Neural progenitor cell (in vitro differentiated cells): Measurements from ENCODE around the gene AP2M1. TPM values are rescaled to one million over a fixed set of nuclear protein-coding genes. Genes with fewer than 3 reads are reported as not detected.
A peak's percentile ranks its signal among the peaks of the same experiment; 100 is the strongest.

Experiments
- DNase-seq: peaks from one replicate; pipeline ENCODE4 v3.0.0-alpha.2; 2016; ENCODE audit warnings: low spot score
- H2AFZ ChIP-seq: fragments of 200-600 bp; sonication (generic); replicated peaks from 2 replicates; pipeline ENCODE4 v1.6.1; 2016; ENCODE audit warnings: antibody characterized with exemption
- H3F3A ChIP-seq: fragments of 200-600 bp; sonication (generic); 2 replicates; pipeline ENCODE4 v1.6.1; 2016; ENCODE audit warnings: antibody characterized with exemption, low read depth
- H3K27ac ChIP-seq: fragments of 200-600 bp; sonication (generic); 2 replicates; pipeline ENCODE4 v1.5.1; 2016; ENCODE audit warnings: mild to moderate bottlenecking
- H3K27me3 ChIP-seq: fragments of 200-600 bp; sonication (generic); 2 replicates; pipeline ENCODE4 v1.6.1; 2016; ENCODE audit warnings: mild to moderate bottlenecking, moderate library complexity
- H3K36me3 ChIP-seq: fragments of 200-600 bp; sonication (generic); 2 replicates; pipeline ENCODE4 v1.5.1; 2016
- H3K4me1 ChIP-seq: fragments of 200-600 bp; sonication (generic); 2 replicates; pipeline ENCODE4 v1.6.1; 2016; ENCODE audit warnings: mixed run types
- H3K4me2 ChIP-seq: fragments of 200-600 bp; sonication (generic); 2 replicates; pipeline ENCODE4 v1.6.1; 2016
- H3K4me3 ChIP-seq: fragments of 200-600 bp; sonication (generic); 2 replicates; pipeline ENCODE4 v1.5.1; 2016
- H3K79me2 ChIP-seq: fragments of 200-600 bp; sonication (generic); 2 replicates; pipeline ENCODE4 v1.6.1; 2016; ENCODE audit warnings: low read depth
- H3K9ac ChIP-seq: fragments of 200-600 bp; sonication (generic); 2 replicates; pipeline ENCODE4 v1.6.1; 2016
- H3K9me3 ChIP-seq: fragments of 200-600 bp; sonication (generic); 2 replicates; pipeline ENCODE4 v1.5.1; 2016; ENCODE audit warnings: low read depth
- H4K20me1 ChIP-seq: fragments of 200-600 bp; sonication (generic); 2 replicates; pipeline ENCODE4 v1.6.1; 2016; ENCODE audit warnings: low read depth
- H3K27ac Mint-ChIP-seq: 3 replicates; pipeline ENCODE4 v1.8.0; 2021; ENCODE audit warnings: mixed read lengths
- H3K27me3 Mint-ChIP-seq: 2 replicates; pipeline ENCODE4 v1.8.0; 2022; ENCODE audit warnings: low read depth, mild to moderate bottlenecking, inconsistent platforms, moderate library complexity, mixed read lengths; ENCODE audit not compliant: insufficient read depth
- H3K36me3 Mint-ChIP-seq: 3 replicates; pipeline ENCODE4 v1.8.0; 2021; ENCODE audit warnings: mixed read lengths
- H3K4me1 Mint-ChIP-seq: 3 replicates; pipeline ENCODE4 v1.8.0; 2021; ENCODE audit warnings: mixed read lengths
- H3K4me3 Mint-ChIP-seq: 3 replicates; pipeline ENCODE4 v1.8.0; 2021; ENCODE audit warnings: mild to moderate bottlenecking, moderate library complexity, mixed read lengths
- H3K9me3 Mint-ChIP-seq: 3 replicates; pipeline ENCODE4 v1.8.0; 2020; ENCODE audit warnings: mixed read lengths
- EZH2 ChIP-seq: fragments of 200-600 bp; sonication (generic); IDR thresholded peaks from 2 replicates; pipeline ENCODE4 v1.6.1; 2017; ENCODE audit warnings: antibody characterized with exemption, mild to moderate bottlenecking, moderate library complexity
- EZH2phosphoT487 ChIP-seq: fragments of 200-600 bp; sonication (generic); IDR thresholded peaks from 2 replicates; pipeline ENCODE4 v1.6.1; 2017; ENCODE audit warnings: antibody characterized with exemption
- total RNA-seq: library from RNA; depleted of rRNA; stranded (reverse); fragments of >200 nt; gene quantifications from 2 replicates; pipeline ENCODE4 v1.2.3, GENCODE V29; 2015; ENCODE audit warnings: low replicate concordance
- TF ChIP-seq, protein P1 (sequence below): fragments of 200-600 bp; sonication (generic); IDR thresholded peaks from 2 replicates; pipeline ENCODE4 v1.5.1; 2017; ENCODE audit warnings: antibody characterized with exemption, mild to moderate bottlenecking

The AP2M1 gene
- total RNA-seq, 1 donor from 2014 or later, result 309 TPM

DNA sequence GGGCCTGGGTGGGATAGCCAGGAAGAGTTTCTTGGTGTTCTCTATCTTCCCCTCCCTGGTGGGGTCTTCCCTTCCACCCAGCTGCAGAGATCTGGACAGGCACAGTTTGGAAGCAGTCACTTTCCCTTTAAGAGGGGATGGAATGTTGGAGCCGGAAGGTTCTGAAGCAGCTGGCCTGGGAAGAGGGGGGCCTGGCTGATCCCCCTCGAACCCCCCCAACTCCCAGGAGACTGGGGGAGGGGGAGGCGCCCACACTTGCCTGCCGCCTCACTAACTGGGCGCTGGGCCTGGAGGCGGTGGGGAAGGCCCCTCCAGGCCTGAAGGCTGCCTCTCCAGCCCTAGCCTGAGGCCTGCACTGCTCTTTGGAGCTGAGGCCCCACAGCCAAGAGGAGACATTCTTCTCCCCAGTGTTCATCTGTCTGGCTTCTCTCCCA is 18.1 kb upstream of the AP2M1 start:
- peaks cover 38% of the 10 kb centered on the region for H3K4me1 Mint-ChIP-seq
- Histone ChIP-seq H3K36me3 (no peaks in the 10 kb centered on the region), H3K27me3 (no peaks in the 10 kb centered on the region), H3F3A (peaks cover 42% of the 10 kb centered on the region), H3K9me3 (no peaks in the 10 kb centered on the region), H4K20me1 (peaks cover 38% of the 10 kb centered on the region), H3K4me3 (peak overlapping the region; percentile 100), H3K4me2 (peak overlapping the region; percentile 86), H3K9ac (peak overlapping the region; percentile 87), H3K4me1 (peaks cover 19% of the 10 kb centered on the region), H2AFZ (no peak overlapping the region), H3K27ac (peak overlapping the region; percentile 92), H3K79me2 (peaks cover 68% of the 10 kb centered on the region)
- H3K9me3 Mint-ChIP-seq, result no peaks in the 10 kb centered on the region
- DNase-seq, result peak; percentile 80
- peak overlapping the region; percentile 99 for H3K4me3 Mint-ChIP-seq
- peak overlapping the region; percentile 97 for H3K27ac Mint-ChIP-seq
- TF ChIP-seq EZH2, result no peak
- no peak for TF ChIP-seq EZH2phosphoT487
- TF ChIP-seq, protein P1, sequence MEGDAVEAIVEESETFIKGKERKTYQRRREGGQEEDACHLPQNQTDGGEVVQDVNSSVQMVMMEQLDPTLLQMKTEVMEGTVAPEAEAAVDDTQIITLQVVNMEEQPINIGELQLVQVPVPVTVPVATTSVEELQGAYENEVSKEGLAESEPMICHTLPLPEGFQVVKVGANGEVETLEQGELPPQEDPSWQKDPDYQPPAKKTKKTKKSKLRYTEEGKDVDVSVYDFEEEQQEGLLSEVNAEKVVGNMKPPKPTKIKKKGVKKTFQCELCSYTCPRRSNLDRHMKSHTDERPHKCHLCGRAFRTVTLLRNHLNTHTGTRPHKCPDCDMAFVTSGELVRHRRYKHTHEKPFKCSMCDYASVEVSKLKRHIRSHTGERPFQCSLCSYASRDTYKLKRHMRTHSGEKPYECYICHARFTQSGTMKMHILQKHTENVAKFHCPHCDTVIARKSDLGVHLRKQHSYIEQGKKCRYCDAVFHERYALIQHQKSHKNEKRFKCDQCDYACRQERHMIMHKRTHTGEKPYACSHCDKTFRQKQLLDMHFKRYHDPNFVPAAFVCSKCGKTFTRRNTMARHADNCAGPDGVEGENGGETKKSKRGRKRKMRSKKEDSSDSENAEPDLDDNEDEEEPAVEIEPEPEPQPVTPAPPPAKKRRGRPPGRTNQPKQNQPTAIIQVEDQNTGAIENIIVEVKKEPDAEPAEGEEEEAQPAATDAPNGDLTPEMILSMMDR, result no peak
- H3K36me3 Mint-ChIP-seq, result peaks cover 4% of the 10 kb centered on the region
- H3K27me3 Mint-ChIP-seq, result peaks cover 12% of the 10 kb centered on the region

DNA sequence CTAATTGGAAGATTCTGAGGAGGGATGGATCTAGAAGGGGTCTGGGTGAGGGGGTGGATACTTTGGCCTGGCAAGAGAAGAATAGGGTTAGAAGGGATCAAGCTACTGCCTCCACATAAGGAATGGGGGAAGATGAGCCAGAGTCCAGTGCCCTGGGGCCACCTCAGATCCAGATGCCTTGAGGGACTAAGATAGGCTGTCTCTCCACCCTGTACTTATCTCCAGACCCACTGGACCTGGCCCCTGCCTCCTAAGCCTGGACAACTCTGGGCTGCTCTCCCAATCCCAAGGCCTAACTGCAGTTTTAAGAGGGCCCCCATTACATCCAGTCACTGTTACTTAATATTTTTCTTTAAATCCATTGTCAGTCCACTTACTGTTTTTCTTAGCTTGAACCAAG is 17.4 kb upstream of the AP2M1 start:
- peaks cover 4% of the 10 kb centered on the region for H3K36me3 Mint-ChIP-seq
- peak overlapping the region; percentile 99 for H3K4me3 Mint-ChIP-seq
- peak overlapping the region; percentile 100 for H3K4me3 ChIP-seq
- peak overlapping the region; percentile 96 for H3K27ac Mint-ChIP-seq
- peaks cover 42% of the 10 kb centered on the region for H3F3A ChIP-seq
- H3K79me2 ChIP-seq, result peaks cover 74% of the 10 kb centered on the region
- TF ChIP-seq EZH2phosphoT487 (no peak), EZH2 (no peak)
- TF ChIP-seq, protein P1, result no peak
- H3K4me1 Mint-ChIP-seq, result peaks cover 38% of the 10 kb centered on the region
- no peaks in the 10 kb centered on the region for H3K9me3 Mint-ChIP-seq
- H3K9ac ChIP-seq, result peak overlapping the region; percentile 87
- H3K27me3 Mint-ChIP-seq, result peaks cover 12% of the 10 kb centered on the region
- H3K27ac ChIP-seq, result peak overlapping the region; percentile 92
- H4K20me1 ChIP-seq, result peaks cover 44% of the 10 kb centered on the region
- no peaks in the 10 kb centered on the region for H3K9me3 ChIP-seq
- H3K4me2 ChIP-seq, result peak overlapping the region; percentile 86
- peaks cover 19% of the 10 kb centered on the region for H3K4me1 ChIP-seq
- no peaks in the 10 kb centered on the region for H3K27me3 ChIP-seq
- no peaks in the 10 kb centered on the region for H3K36me3 ChIP-seq
- H2AFZ ChIP-seq, result no peak overlapping the region
- peak; percentile 30 for DNase-seq

DNA sequence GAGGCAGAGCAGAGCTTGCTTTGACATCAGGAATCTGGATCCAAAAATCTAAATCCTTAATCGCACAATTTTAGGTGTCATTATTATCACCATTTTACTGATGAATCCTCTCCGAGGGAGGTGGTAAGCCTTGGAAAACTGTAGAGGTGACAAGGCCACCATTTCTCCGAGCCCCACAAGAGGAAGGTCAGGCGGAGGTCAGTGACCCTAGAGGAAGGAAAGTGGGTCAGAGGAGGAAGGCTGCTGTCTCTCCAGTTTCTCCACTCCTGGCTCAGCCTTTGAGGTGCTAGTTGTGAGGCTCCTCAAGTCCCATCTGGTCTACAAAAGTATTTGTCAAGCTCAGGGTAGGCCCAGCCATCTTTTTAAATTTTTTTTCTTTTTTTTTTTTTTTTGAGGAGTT is 16.3 kb upstream of the AP2M1 start:
- H3K36me3 ChIP-seq, result no peaks in the 10 kb centered on the region
- no peak overlapping the region for H3K27ac ChIP-seq
- Mint-ChIP-seq H3K4me1 (peaks cover 32% of the 10 kb centered on the region), H3K27ac (no peak overlapping the region), H3K36me3 (peaks cover 8% of the 10 kb centered on the region), H3K9me3 (no peaks in the 10 kb centered on the region), H3K27me3 (peaks cover 12% of the 10 kb centered on the region), H3K4me3 (no peak overlapping the region)
- H3K9ac ChIP-seq, result no peak overlapping the region
- no peaks in the 10 kb centered on the region for H3K27me3 ChIP-seq
- no peaks in the 10 kb centered on the region for H3K9me3 ChIP-seq
- H3K4me2 ChIP-seq, result no peak overlapping the region
- H2AFZ ChIP-seq, result no peak overlapping the region
- H3F3A ChIP-seq, result peaks cover 40% of the 10 kb centered on the region
- peaks cover 79% of the 10 kb centered on the region for H3K79me2 ChIP-seq
- TF ChIP-seq EZH2 (no peak), EZH2phosphoT487 (no peak)
- TF ChIP-seq, protein P1, result no peak
- peaks cover 51% of the 10 kb centered on the region for H4K20me1 ChIP-seq
- no peak overlapping the region for H3K4me3 ChIP-seq
- no peak for DNase-seq
- peaks cover 19% of the 10 kb centered on the region for H3K4me1 ChIP-seq
